Measurements from ENCODE around the gene SARS2. TPM values are rescaled to one million over a fixed set of nuclear protein-coding genes. Genes with fewer than 3 reads are reported as not detected.

The SARS2 gene
- total RNA-seq, 1 donor from 2014 or later = 32.3 TPM

GRCh38 chr19:38959618-38960017 lies 29.1 kb upstream of the SARS2 start:
- H3K9me3 Mint-ChIP-seq = no peaks in the 10 kb centered on the region
- no peak overlapping the region for H3K4me3 Mint-ChIP-seq
- H3K27me3 Mint-ChIP-seq = no peaks in the 10 kb centered on the region
- no peak overlapping the region for H3K27ac Mint-ChIP-seq
- no peak for DNase-seq (ENCODE audit: extremely low spot score, unreplicated experiment)
- no peaks in the 10 kb centered on the region for H3K36me3 Mint-ChIP-seq
- no peak for TF ChIP-seq CTCF (conservative IDR thresholded peaks at IDR 0.05)
- H3K4me1 Mint-ChIP-seq (ENCODE audit: unreplicated experiment) = peaks cover 5% of the 10 kb centered on the region

DNA sequence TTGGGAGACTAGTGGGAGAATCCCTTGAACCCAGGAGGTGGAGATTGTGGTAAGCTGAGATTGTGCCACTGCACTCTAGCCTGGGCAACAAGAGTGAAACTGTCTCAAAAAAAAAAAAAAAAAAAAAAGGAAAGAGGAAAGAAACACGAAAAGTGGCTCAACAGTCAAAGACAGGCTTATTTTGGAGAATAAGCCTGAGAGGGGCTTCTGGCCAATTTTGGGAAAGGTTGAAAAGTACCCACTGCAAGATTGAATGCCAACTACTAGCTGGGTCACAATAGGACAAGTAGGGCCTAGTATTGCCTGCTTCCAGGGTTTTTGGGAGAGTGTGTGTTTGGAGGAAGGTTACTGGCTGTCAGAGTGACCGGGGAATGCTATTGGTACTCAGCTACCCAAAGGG lies 27.7 kb upstream of the SARS2 start:
- no peak for TF ChIP-seq CTCF (conservative IDR thresholded peaks at IDR 0.05)
- Mint-ChIP-seq H3K36me3 (no peaks in the 10 kb centered on the region), H3K27ac (no peak overlapping the region), H3K9me3 (no peaks in the 10 kb centered on the region), H3K4me1 (ENCODE audit: unreplicated experiment) (peaks cover 5% of the 10 kb centered on the region), H3K27me3 (no peaks in the 10 kb centered on the region), H3K4me3 (no peak overlapping the region)
- DNase-seq (ENCODE audit: extremely low spot score, unreplicated experiment) = no peak

DNA sequence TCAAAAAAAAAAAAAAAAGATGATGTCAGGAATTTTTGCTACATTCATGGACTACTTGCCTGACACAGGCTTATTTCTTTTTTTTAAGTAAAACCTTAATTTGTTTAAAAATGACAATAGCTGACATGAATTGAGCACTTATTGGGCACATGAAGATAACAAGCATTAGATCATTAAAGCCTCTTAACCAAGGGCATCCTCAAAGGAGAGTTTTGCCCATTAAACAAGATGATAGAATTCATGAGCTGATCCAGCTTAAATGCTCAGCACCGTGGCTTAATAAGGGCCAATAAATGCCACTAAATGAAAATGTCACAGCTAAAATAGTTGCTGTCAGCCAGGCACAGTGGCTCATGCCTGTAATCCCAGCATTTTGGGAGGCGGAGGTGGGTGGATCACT lies 25.7 kb upstream of the SARS2 start:
- no peak overlapping the region for H3K4me3 Mint-ChIP-seq
- H3K9me3 Mint-ChIP-seq = no peaks in the 10 kb centered on the region
- H3K36me3 Mint-ChIP-seq = peaks cover 5% of the 10 kb centered on the region

DNA sequence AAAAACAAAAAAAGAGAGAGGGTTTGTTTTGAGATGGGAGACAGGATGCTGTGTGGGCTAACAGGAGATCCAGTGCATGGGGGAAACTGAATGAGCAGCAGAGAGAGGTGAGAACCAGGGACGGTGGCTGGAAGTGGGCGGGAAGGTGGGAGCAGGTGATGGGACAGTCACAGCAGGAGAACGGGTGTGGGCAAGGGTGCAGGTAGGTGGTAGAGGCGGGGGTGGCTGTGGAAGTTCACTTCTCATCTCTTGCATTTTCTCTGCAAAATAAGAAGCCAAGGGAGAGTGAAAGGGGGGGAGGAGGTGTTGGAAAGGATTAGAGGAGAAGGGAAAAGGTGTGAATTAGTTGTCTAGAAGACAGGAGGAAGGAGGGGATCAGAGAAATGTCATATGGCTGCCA lies 23.1 kb upstream of the SARS2 start:
- no peak for DNase-seq (ENCODE audit: extremely low spot score, unreplicated experiment)
- H3K27ac Mint-ChIP-seq = no peak overlapping the region
- no peaks in the 10 kb centered on the region for H3K9me3 Mint-ChIP-seq
- H3K4me3 Mint-ChIP-seq = no peak overlapping the region
- no peak for TF ChIP-seq CTCF (conservative IDR thresholded peaks at IDR 0.05)
- peaks cover 5% of the 10 kb centered on the region for H3K36me3 Mint-ChIP-seq
- peaks cover 16% of the 10 kb centered on the region for H3K4me1 Mint-ChIP-seq (ENCODE audit: unreplicated experiment)
- H3K27me3 Mint-ChIP-seq = peaks cover 3% of the 10 kb centered on the region

More for the DNA sequence above, 25.7 kb upstream of the SARS2 start:
- TF ChIP-seq CTCF (conservative IDR thresholded peaks at IDR 0.05) = no peak
- H3K27me3 Mint-ChIP-seq = peaks cover 3% of the 10 kb centered on the region
- DNase-seq (ENCODE audit: extremely low spot score, unreplicated experiment) = no peak
- no peak overlapping the region for H3K27ac Mint-ChIP-seq
- peaks cover 7% of the 10 kb centered on the region for H3K4me1 Mint-ChIP-seq (ENCODE audit: unreplicated experiment)

DNA sequence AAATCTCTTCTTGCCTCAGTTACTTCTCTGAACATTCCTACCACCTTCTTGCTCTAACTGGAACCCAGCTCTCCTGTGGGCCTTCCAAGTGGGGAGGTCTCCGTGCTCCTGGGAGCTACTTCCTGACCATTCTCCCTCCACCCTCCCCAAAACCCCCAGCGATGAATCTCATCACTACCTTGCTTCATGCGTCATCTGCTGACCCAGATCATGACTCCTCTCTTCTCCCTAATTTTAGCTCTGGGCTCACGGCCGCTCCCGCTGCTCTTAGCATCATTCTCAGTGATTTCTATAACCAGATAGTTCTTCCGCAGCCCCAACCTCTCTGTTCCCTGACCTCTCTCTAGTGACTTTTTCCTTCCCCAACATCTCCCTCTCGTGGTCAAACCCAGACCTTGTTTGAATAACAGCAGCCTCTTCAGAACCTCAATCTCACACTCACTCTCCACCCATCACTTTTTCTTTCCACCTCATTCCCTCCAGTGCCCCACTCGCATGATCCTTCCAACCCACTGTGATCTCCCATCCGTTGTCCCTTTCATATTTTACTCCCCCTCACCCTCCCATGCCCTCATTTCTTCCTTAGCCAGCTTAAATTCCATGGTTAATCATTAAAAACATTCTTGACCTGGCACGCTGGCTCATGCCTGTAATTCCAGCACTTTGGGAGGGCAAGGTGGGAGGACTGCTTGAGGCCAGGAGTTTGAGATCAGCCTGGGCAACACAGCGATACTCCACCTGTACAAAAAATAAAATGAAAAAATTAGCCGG lies 22.0 kb upstream of the SARS2 start:
- TF ChIP-seq CTCF (conservative IDR thresholded peaks at IDR 0.05) = peak; percentile 72
- Mint-ChIP-seq H3K36me3 (peaks cover 5% of the 10 kb centered on the region), H3K27me3 (peaks cover 3% of the 10 kb centered on the region), H3K27ac (peak overlapping the region; percentile 15), H3K4me1 (ENCODE audit: unreplicated experiment) (peaks cover 16% of the 10 kb centered on the region), H3K9me3 (no peaks in the 10 kb centered on the region), H3K4me3 (peak overlapping the region; percentile 52)
- DNase-seq (ENCODE audit: extremely low spot score, unreplicated experiment) = no peak
